HepG2 (cell line): Measurements from ENCODE around the gene DDX6. TPM values are rescaled to one million over a fixed set of nuclear protein-coding genes. Genes with fewer than 3 reads are reported as not detected.

Experiments used
- ATAC-seq: fragments of 200-7000 bp; cut with Tn5 transposase; 3 replicates; pipeline ENCODE4 v1.9.1; 2020; ENCODE audit warnings: mild to moderate bottlenecking, moderate library complexity
- BruUV-seq: library from RNA; stranded (reverse); fragments of 400-500 nt; replicated peaks from 2 replicates; lab custom pipeline; 2021; lab: Mats Ljungman, UMichigan
- CTCF ChIA-PET: fragments of 300-600 bp; formaldehyde crosslinking; extraction: SDS; loops from one replicate; lab custom pipeline; 2021; ENCODE audit warnings: low total read pairs, inconsistent platforms, low intra/inter-chr PET ratio; lab: Yijun Ruan, JAX
- POLR2A ChIA-PET: fragments of 350-600 bp; sonication (Branson Sonifier 250); formaldehyde crosslinking; loops from one replicate; lab custom pipeline; 2020; ENCODE audit warnings: antibody characterized with exemption, inconsistent platforms; lab: Yijun Ruan, JAX
- DNase-seq: peaks from one replicate; pipeline ENCODE4 v3.0.0-alpha.2; 2015; ENCODE audit warnings: low spot score
- FAIRE-seq: peaks from 3 replicates; lab custom pipeline; 2011; peaks lifted over from hg19 to GRCh38; lab: Jason Lieb, UNC
- H2AFZ ChIP-seq: one replicate; pipeline ENCODE4 v1.6.1; 2011; ENCODE audit warnings: low read length, inconsistent platforms
- H3K27ac ChIP-seq: fragments of 300-600 bp; 3 replicates; pipeline ENCODE4 v1.8.0; 2011; ENCODE audit warnings: mixed run types, mild to moderate bottlenecking, mixed read lengths, low read length, inconsistent platforms; ENCODE audit not compliant: insufficient read depth; ENCODE audit errors: extremely low read length
- H3K27me3 ChIP-seq, 2 experiments: fragments of 200-600 bp in 1 of 2; 2 replicates in 1 of 2; 3 replicates in 1 of 2; pipeline versions ENCODE4 v1.6.0 to v1.8.0; 2011; ENCODE audit warnings: low read length in 2 of 2, mild to moderate bottlenecking in 2 of 2, moderate library complexity in 2 of 2, inconsistent platforms in 1 of 2; ENCODE audit not compliant: insufficient read depth in 2 of 2, control insufficient read depth in 1 of 2
- H3K36me3 ChIP-seq, 2 experiments: fragments of 200-600 bp in 1 of 2; replicated peaks in 1 of 2; 2 replicates in 1 of 2; 3 replicates in 1 of 2; pipeline versions ENCODE4 v1.5.1 to v1.8.0; 2011; ENCODE audit warnings: low read length in 2 of 2, inconsistent platforms in 1 of 2; ENCODE audit not compliant: insufficient read depth in 2 of 2, control insufficient read depth in 1 of 2
- H3K4me1 ChIP-seq: 2 replicates; pipeline ENCODE4 v1.5.1; 2012; ENCODE audit warnings: low read length, inconsistent platforms; ENCODE audit not compliant: insufficient read depth
- H3K4me2 ChIP-seq: 2 replicates; pipeline ENCODE4 v1.6.0; 2011; ENCODE audit warnings: low read depth, low read length, inconsistent platforms
- H3K4me3 ChIP-seq, 3 experiments: fragments of 200-600 bp in 1 of 3; sonication (generic), shearing (Covaris generic) in 1 of 3; replicated peaks in 1 of 3; 2 replicates each; pipeline ENCODE4 v1.5.1; 2011 to 2016; ENCODE audit warnings: low read length in 3 of 3, inconsistent platforms in 2 of 3, low read depth in 2 of 3, mild to moderate bottlenecking in 2 of 3, control low read depth in 1 of 3, mixed read lengths in 1 of 3; ENCODE audit not compliant: insufficient read depth in 1 of 3
- H3K79me2 ChIP-seq: one replicate; pipeline ENCODE4 v1.6.1; 2011; ENCODE audit warnings: low read length, inconsistent platforms; ENCODE audit not compliant: insufficient read depth
- H3K9ac ChIP-seq: 2 replicates; pipeline ENCODE4 v1.6.0; 2011; ENCODE audit warnings: mild to moderate bottlenecking, low read depth, low read length, inconsistent platforms; ENCODE audit not compliant: insufficient read depth
- H3K9me3 ChIP-seq: 2 replicates; pipeline ENCODE4 v1.5.1; 2012; ENCODE audit warnings: mild to moderate bottlenecking, low read length
- H4K20me1 ChIP-seq: 2 replicates; pipeline ENCODE4 v1.6.0; 2011; ENCODE audit warnings: inconsistent platforms, mild to moderate bottlenecking, low read length, moderate library complexity; ENCODE audit not compliant: insufficient read depth
- BCL6 ChIP-seq: IDR thresholded peaks from 2 replicates; pipeline ENCODE4 v1.6.1; 2016; ENCODE audit warnings: missing genetic modification reagents, missing compliant biosample characterization
- ZNF18 ChIP-seq: sonication (generic); formaldehyde crosslinking; IDR thresholded peaks from 2 replicates; pipeline ENCODE4 v1.8.0; 2022; ENCODE audit warnings: mild to moderate bottlenecking, missing genetic modification reagents; ENCODE audit not compliant: insufficient replicate concordance
- WGBS: methylation state at CpG from one replicate; pipeline ENCODE4 v1.1.6; 2017; ENCODE audit warnings: low lambda C conversion rate; 5-methylcytosine and 5-hydroxymethylcytosine counted together
- in situ Hi-C: cut with HindIII; loops from 2 replicates; pipeline ENCODE4 v1.10.0; 2017; ENCODE audit warnings: low pct_unique_long_range_greater_than_20kb; ENCODE audit not compliant: extremely low pct_ligation_motif_present
- intact Hi-C: fragments of 100-400 bp; cut with micrococcal nuclease; formaldehyde crosslinking; loops from one replicate; pipeline ENCODE4 v1.10.0; 2022; ENCODE audit not compliant: unreplicated experiment
- polyA plus RNA-seq, 8 experiments: library from polyadenylated mRNA; depleted of rRNA in 3 of 8; stranded (reverse) in 7 of 8; unstranded in 1 of 8; fragments of >200 nt; fragmentation: Illumina TruSeq in 4 of 8; extraction: Trizol in 4 of 8; gene quantifications; 2 replicates each; pipeline versions ENCODE4 v1.2.1 to v1.2.3, GENCODE V29; 2011 to 2016; ENCODE audit warnings: low read depth in 4 of 8, missing spikeins in 1 of 8, mixed read lengths in 1 of 8; ENCODE audit not compliant: insufficient read depth in 1 of 8
- small RNA-seq, 3 experiments: library from RNA; depleted of rRNA; stranded (forward); fragments of <200 nt; gene quantifications; one replicate each; pipeline ENCODE3, GENCODE V24; 2012; ENCODE audit warnings: low read depth in 2 of 3, low replicate concordance in 1 of 3; ENCODE audit not compliant: insufficient read length in 3 of 3, insufficient read depth in 2 of 3
- total RNA-seq, 5 experiments: library from RNA; depleted of rRNA; stranded (reverse); fragments of >200 nt; fragmentation: Illumina TruSeq; extraction: Trizol; gene quantifications; 2 replicates each; pipeline ENCODE4 v1.2.3, GENCODE V29; 2016; ENCODE audit warnings: low read depth in 1 of 5

DDX6 gene
- total and polyA plus RNA-seq, 2 of the 13 experiments (the other 11 are each of a cell fraction or from before 2014, with no cell fraction given) = 20.9 to 59.2 TPM

GRCh38 chr11:118699506-118700220, 91.3 kb downstream of the DDX6 start:
- Histone ChIP-seq H3K79me2 (no peaks in the 10 kb centered on the region), H3K27me3 (no peaks in the 10 kb centered on the region; a peak in 1 of 5 replicates), H3K4me1 (peaks cover 24% of the 10 kb centered on the region), H2AFZ (no peak overlapping the region), H3K4me3 (no peak overlapping the region), H3K9ac (no peak overlapping the region), H3K9me3 (peaks cover 4% of the 10 kb centered on the region; the same call in 1 of the 2 replicates), H4K20me1 (no peaks in the 10 kb centered on the region), H3K27ac (no peak overlapping the region), H3K4me2 (no peak overlapping the region), H3K36me3 (no peaks in the 10 kb centered on the region)
- ATAC-seq (no peak), DNase-seq (peak; percentile 18), FAIRE-seq (no peak)
- POLR2A ChIA-PET = no interaction called here
- CTCF ChIA-PET = no interaction called here
- intact Hi-C loops = loop anchor here (10.0 kb wide), 1 partner anchor 45 kb away; no protein-coding TSS in a partner anchor
- in situ Hi-C loops = no loop called here
- no TSS peak for BruUV-seq
- WGBS = 31% methylated on average over 7 of the region's 7 CpGs
- TF ChIP-seq ZNF18 (CRISPR knock-in tag) (peak; percentile 60), BCL6 (no peak)
- TF ChIP-seq, all 625 proteins: peak for 1

Small RNAs within 50 kb of the gene (small RNA-seq; reads per million reads assigned to genes)
- gene AP004609.2 (0 reads per million in 3 experiments), gene RF00019 (0 reads per million in 3 experiments), gene RNU6-376P (0 reads per million in 3 experiments)

Other genes with a start within 250 kb of the DDX6 start
- 15.4 and 23.9 TPM in 2 replicates for gene IFT46, start 225.2 kb downstream of the DDX6 start, total RNA-seq (2016; rRNA removed; fragmentation: Illumina TruSeq; extraction: Trizol)
- gene IFT46, start 225.2 kb downstream of the DDX6 start, polyA plus RNA-seq (2011; rRNA removed) = 9.3 and 9.8 TPM in 2 replicates
- 148 and 215 TPM in 2 replicates for gene ARCN1, start 218.8 kb downstream of the DDX6 start, total RNA-seq (2016; rRNA removed; fragmentation: Illumina TruSeq; extraction: Trizol)
- 143 and 200 TPM in 2 replicates for gene ARCN1, start 218.8 kb downstream of the DDX6 start, polyA plus RNA-seq (2011; rRNA removed)
- gene PHLDB1, start 183.5 kb downstream of the DDX6 start, total RNA-seq (2016; rRNA removed; fragmentation: Illumina TruSeq; extraction: Trizol) = 9.9 and 13.8 TPM in 2 replicates
- 14.2 and 18.3 TPM in 2 replicates for gene PHLDB1, start 183.5 kb downstream of the DDX6 start, polyA plus RNA-seq (2011; rRNA removed)
- 0.46 and 0.86 TPM in 2 replicates for gene TREH, start 111.5 kb downstream of the DDX6 start, total RNA-seq (2016; rRNA removed; fragmentation: Illumina TruSeq; extraction: Trizol)
- 0.50 and 0.53 TPM in 2 replicates for gene TREH, start 111.5 kb downstream of the DDX6 start, polyA plus RNA-seq (2011; rRNA removed)
- gene CXCR5, start 92.7 kb upstream of the DDX6 start, total RNA-seq (2016; rRNA removed; fragmentation: Illumina TruSeq; extraction: Trizol) = not detected in 2 replicates
- gene CXCR5, start 92.7 kb upstream of the DDX6 start, polyA plus RNA-seq (2011; rRNA removed) = not detected in 2 replicates
- 3.7 and 5.5 TPM in 2 replicates for gene BCL9L, start 134.8 kb upstream of the DDX6 start, total RNA-seq (2016; rRNA removed; fragmentation: Illumina TruSeq; extraction: Trizol)
- 4.1 and 4.5 TPM in 2 replicates for gene BCL9L, start 134.8 kb upstream of the DDX6 start, polyA plus RNA-seq (2011; rRNA removed)
- not detected in 2 replicates for gene UPK2, start 165.1 kb upstream of the DDX6 start, total RNA-seq (2016; rRNA removed; fragmentation: Illumina TruSeq; extraction: Trizol)
- gene UPK2, start 165.1 kb upstream of the DDX6 start, polyA plus RNA-seq (2011; rRNA removed) = not detected in 2 replicates
- gene FOXR1, start 180.6 kb upstream of the DDX6 start, total RNA-seq (2016; rRNA removed; fragmentation: Illumina TruSeq; extraction: Trizol) = not detected in 2 replicates
- gene FOXR1, start 180.6 kb upstream of the DDX6 start, polyA plus RNA-seq (2011; rRNA removed) = not detected in 2 replicates
- gene CENATAC, start 207.0 kb upstream of the DDX6 start, total RNA-seq (2016; rRNA removed; fragmentation: Illumina TruSeq; extraction: Trizol) = 9.2 and 25.0 TPM in 2 replicates
- 19.8 and 21.7 TPM in 2 replicates for gene CENATAC, start 207.0 kb upstream of the DDX6 start, polyA plus RNA-seq (2011; rRNA removed)
- gene RPS25, start 227.2 kb upstream of the DDX6 start, total RNA-seq (2016; rRNA removed; fragmentation: Illumina TruSeq; extraction: Trizol) = 1,415 and 1,643 TPM in 2 replicates
- 647 and 839 TPM in 2 replicates for gene RPS25, start 227.2 kb upstream of the DDX6 start, polyA plus RNA-seq (2011; rRNA removed)
- gene TRAPPC4, start 227.6 kb upstream of the DDX6 start, total RNA-seq (2016; rRNA removed; fragmentation: Illumina TruSeq; extraction: Trizol) = 97.4 and 124 TPM in 2 replicates
- gene TRAPPC4, start 227.6 kb upstream of the DDX6 start, polyA plus RNA-seq (2011; rRNA removed) = 126 and 140 TPM in 2 replicates
- gene SLC37A4, start 239.7 kb upstream of the DDX6 start, total RNA-seq (2016; rRNA removed; fragmentation: Illumina TruSeq; extraction: Trizol) = 25.6 and 43.0 TPM in 2 replicates
- gene SLC37A4, start 239.7 kb upstream of the DDX6 start, polyA plus RNA-seq (2011; rRNA removed) = 56.1 and 59.7 TPM in 2 replicates